CD14-positive monocyte (primary cell): ENCODE results near the gene CPS1. TPM values are rescaled to one million over a fixed set of nuclear protein-coding genes. Genes with fewer than 3 reads are reported as not detected.

Experiments used
- DNase-seq, 3 donors: peaks; one replicate each; pipeline ENCODE4 v3.0.0-alpha.2; 2011 to 2022
- H2AFZ ChIP-seq: 2 replicates; pipeline ENCODE4 v1.6.0; 2012; ENCODE audit warnings: mild to moderate bottlenecking, low read depth, low read length, inconsistent platforms; ENCODE audit not compliant: insufficient read depth, poor library complexity, severe bottlenecking
- H3K27ac ChIP-seq, 2 donors: 1 replicate in 1 of 2; 2 replicates in 1 of 2; pipeline ENCODE4 v1.5.1; 2012 to 2013; ENCODE audit warnings: low read length in 2 of 2, control low read depth in 1 of 2, inconsistent platforms in 1 of 2, low read depth in 1 of 2, mild to moderate bottlenecking in 1 of 2
- H3K27me3 ChIP-seq, 2 donors: one replicate each; pipeline versions ENCODE4 v1.6.0 to v1.6.1; 2011 to 2013; ENCODE audit warnings: low read length in 2 of 2; ENCODE audit not compliant: control insufficient read depth in 2 of 2, insufficient read depth in 2 of 2
- H3K36me3 ChIP-seq, 2 donors: replicated peaks in 1 of 2; 1 replicate in 1 of 2; 2 replicates in 1 of 2; pipeline versions ENCODE4 v1.5.1 to v1.6.1; 2012 to 2013; ENCODE audit warnings: low read length in 2 of 2, control low read depth in 1 of 2, inconsistent platforms in 1 of 2, mild to moderate bottlenecking in 1 of 2; ENCODE audit not compliant: insufficient read depth in 2 of 2, control insufficient read depth in 1 of 2
- H3K4me1 ChIP-seq, 2 donors: 1 replicate in 1 of 2; 2 replicates in 1 of 2; pipeline versions ENCODE4 v1.5.1 to v1.6.1; 2012 to 2013; ENCODE audit warnings: low read length in 2 of 2, control low read depth in 1 of 2, inconsistent platforms in 1 of 2, mild to moderate bottlenecking in 1 of 2, moderate library complexity in 1 of 2; ENCODE audit not compliant: insufficient read depth in 2 of 2, control insufficient read depth in 1 of 2
- H3K4me2 ChIP-seq: replicated peaks from 2 replicates; pipeline ENCODE3; 2012; ENCODE audit warnings: low read length, moderate library complexity, mild to moderate bottlenecking; ENCODE audit not compliant: poor library complexity, severe bottlenecking; ENCODE audit errors: extremely low read depth
- H3K4me3 ChIP-seq, 3 experiments: fragments of 200-600 bp in 1 of 3; sonication (generic) in 1 of 3; replicated peaks in 1 of 3; 1 replicate in 2 of 3; 2 replicates in 1 of 3; pipeline ENCODE4 v1.5.1; 2011 to 2013; ENCODE audit warnings: low read length in 3 of 3, mild to moderate bottlenecking in 3 of 3, control low read depth in 2 of 3, low read depth in 2 of 3, inconsistent platforms in 1 of 3, moderate library complexity in 1 of 3
- H3K79me2 ChIP-seq: 2 replicates; pipeline ENCODE4 v1.6.0; 2012; ENCODE audit warnings: mild to moderate bottlenecking, control low read depth, inconsistent platforms, low read length, moderate library complexity; ENCODE audit not compliant: insufficient read depth
- H3K9ac ChIP-seq: 2 replicates; pipeline ENCODE4 v1.6.0; 2017; ENCODE audit warnings: low read length, mild to moderate bottlenecking; ENCODE audit not compliant: insufficient read depth, poor library complexity, severe bottlenecking
- H3K9me3 ChIP-seq, 2 donors: replicated peaks in 1 of 2; 1 replicate in 1 of 2; 2 replicates in 1 of 2; pipeline versions ENCODE4 v1.5.1 to v1.6.1; 2012 to 2013; ENCODE audit warnings: low read length in 2 of 2, control low read depth in 1 of 2; ENCODE audit not compliant: control insufficient read depth in 1 of 2, insufficient read depth in 1 of 2
- H4K20me1 ChIP-seq: 2 replicates; pipeline ENCODE4 v1.6.0; 2012; ENCODE audit warnings: mild to moderate bottlenecking, low read length, control low read depth, moderate library complexity; ENCODE audit not compliant: insufficient read depth
- H3K27ac Mint-ChIP-seq, 7 donors: one replicate each; pipeline ENCODE4 v1.8.0; 2020; ENCODE audit warnings: mild to moderate bottlenecking in 7 of 7, mixed read lengths in 7 of 7, moderate library complexity in 6 of 7, inconsistent platforms in 2 of 7
- H3K27me3 Mint-ChIP-seq, 3 donors: one replicate each; pipeline ENCODE4 v1.8.0; 2021 to 2022; ENCODE audit warnings: low read depth in 3 of 3, mild to moderate bottlenecking in 3 of 3, mixed read lengths in 3 of 3, moderate library complexity in 3 of 3, inconsistent platforms in 1 of 3
- H3K36me3 Mint-ChIP-seq, 2 donors: one replicate each; pipeline ENCODE4 v1.8.0; 2020; ENCODE audit warnings: mixed read lengths in 2 of 2, inconsistent platforms in 1 of 2, mild to moderate bottlenecking in 1 of 2
- H3K4me1 Mint-ChIP-seq: one replicate; pipeline ENCODE4 v1.8.0; 2020; ENCODE audit warnings: mild to moderate bottlenecking, mixed read lengths
- H3K4me3 Mint-ChIP-seq, 2 donors: one replicate each; pipeline ENCODE4 v1.8.0; 2020; ENCODE audit warnings: mild to moderate bottlenecking in 2 of 2, mixed read lengths in 2 of 2, moderate library complexity in 1 of 2
- H3K9me3 Mint-ChIP-seq, 7 donors: one replicate each; pipeline ENCODE4 v1.8.0; 2020 to 2022; ENCODE audit warnings: mixed read lengths in 7 of 7, mild to moderate bottlenecking in 6 of 7, moderate library complexity in 6 of 7, inconsistent platforms in 2 of 7
- WGBS: methylation state at CpG from one replicate; pipeline ENCODE4 v1.1.5; 2013; ENCODE audit warnings: missing lambda C conversion rate; ENCODE audit not compliant: insufficient coverage; 5-methylcytosine and 5-hydroxymethylcytosine counted together
- intact Hi-C, 2 donors: fragments of 100-400 bp; cut with micrococcal nuclease; formaldehyde crosslinking; loops; one replicate each; pipeline versions ENCODE4 v1.15.0 to v1.15.1; 2023
- polyA plus RNA-seq, 3 donors: library from polyadenylated mRNA; depleted of rRNA in 1 of 3; unstranded in 2 of 3; stranded (reverse) in 1 of 3; fragments of 300-500 nt in 2 of 3; fragments of >200 nt in 1 of 3; fragmentation: Illumina TruSeq in 2 of 3; gene quantifications; 1 replicate in 2 of 3; 2 replicates in 1 of 3; pipeline ENCODE4 v1.2.3, GENCODE V29; 2012 to 2021
- TF ChIP-seq, protein P1 (sequence below): fragments of 200-600 bp; IDR thresholded peaks from one replicate; pipeline ENCODE4 v1.8.0; 2022; ENCODE audit warnings: antibody characterized with exemption, mild to moderate bottlenecking

Gene CPS1
- polyA plus RNA-seq, 3 donors: not detected

DNA sequence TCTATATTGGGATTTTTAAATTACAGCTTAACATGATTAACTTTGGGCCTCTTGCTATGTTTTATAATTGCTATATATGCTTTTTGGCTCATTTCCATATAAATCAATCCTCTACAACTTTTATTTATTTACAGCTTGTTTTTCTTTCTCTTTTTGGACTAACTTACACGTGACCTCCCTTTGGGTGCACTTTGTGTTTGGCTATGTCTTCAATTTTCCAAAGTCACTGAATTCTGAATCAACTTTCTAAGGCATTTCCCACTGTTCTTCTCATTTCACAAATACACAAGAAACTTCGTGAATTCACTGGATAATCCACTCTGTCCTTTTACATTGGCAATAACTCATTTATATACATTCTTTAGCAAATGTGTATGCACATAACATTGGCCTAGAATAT is 5.4 kb upstream of the CPS1 start:
- Histone ChIP-seq H3K27ac (no peak overlapping the region), H3K4me1 (no peaks in the 10 kb centered on the region), H3K36me3 (no peaks in the 10 kb centered on the region), H3K79me2 (no peaks in the 10 kb centered on the region), H3K4me3 (no peak overlapping the region), H4K20me1 (no peaks in the 10 kb centered on the region), H3K9me3 (no peaks in the 10 kb centered on the region), H3K4me2 (no peak overlapping the region), H2AFZ (no peak overlapping the region), H3K27me3 (no peaks in the 10 kb centered on the region), H3K9ac (no peak overlapping the region)
- no peaks in the 10 kb centered on the region for H3K36me3 Mint-ChIP-seq
- intact Hi-C loops: no loop called here
- DNase-seq: no peak
- H3K27ac Mint-ChIP-seq: no peak overlapping the region
- H3K4me3 Mint-ChIP-seq: no peak overlapping the region
- no CpG with 5 or more reads among the region's 2 CpGs for WGBS
- TF ChIP-seq, protein P1, sequence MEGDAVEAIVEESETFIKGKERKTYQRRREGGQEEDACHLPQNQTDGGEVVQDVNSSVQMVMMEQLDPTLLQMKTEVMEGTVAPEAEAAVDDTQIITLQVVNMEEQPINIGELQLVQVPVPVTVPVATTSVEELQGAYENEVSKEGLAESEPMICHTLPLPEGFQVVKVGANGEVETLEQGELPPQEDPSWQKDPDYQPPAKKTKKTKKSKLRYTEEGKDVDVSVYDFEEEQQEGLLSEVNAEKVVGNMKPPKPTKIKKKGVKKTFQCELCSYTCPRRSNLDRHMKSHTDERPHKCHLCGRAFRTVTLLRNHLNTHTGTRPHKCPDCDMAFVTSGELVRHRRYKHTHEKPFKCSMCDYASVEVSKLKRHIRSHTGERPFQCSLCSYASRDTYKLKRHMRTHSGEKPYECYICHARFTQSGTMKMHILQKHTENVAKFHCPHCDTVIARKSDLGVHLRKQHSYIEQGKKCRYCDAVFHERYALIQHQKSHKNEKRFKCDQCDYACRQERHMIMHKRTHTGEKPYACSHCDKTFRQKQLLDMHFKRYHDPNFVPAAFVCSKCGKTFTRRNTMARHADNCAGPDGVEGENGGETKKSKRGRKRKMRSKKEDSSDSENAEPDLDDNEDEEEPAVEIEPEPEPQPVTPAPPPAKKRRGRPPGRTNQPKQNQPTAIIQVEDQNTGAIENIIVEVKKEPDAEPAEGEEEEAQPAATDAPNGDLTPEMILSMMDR: no peak
- no peaks in the 10 kb centered on the region for H3K4me1 Mint-ChIP-seq
- peaks cover 0 to 2% (median 0%) of the 10 kb centered on the region in 7 donors for H3K9me3 Mint-ChIP-seq
- H3K27me3 Mint-ChIP-seq: no peaks in the 10 kb centered on the region

DNA sequence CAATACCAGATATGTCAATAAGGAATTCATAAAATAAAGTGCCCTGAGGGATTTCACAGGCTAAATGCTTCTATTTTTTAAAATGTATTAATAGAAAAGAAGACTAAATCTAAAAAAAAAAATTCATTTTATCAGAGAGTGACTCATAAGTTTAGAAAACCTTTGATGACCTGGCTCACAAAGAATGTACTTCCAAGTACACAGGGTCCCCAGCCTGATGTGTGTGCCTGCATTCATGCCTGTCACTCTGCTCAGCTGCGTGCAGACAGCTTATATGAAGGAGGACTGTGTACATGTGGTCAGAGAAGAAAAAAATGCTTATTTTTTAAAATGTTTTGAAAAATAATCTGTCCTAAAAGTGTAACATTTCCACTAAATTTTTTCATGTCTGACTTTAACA is 3.0 kb upstream of the CPS1 start:
- H3K9me3 Mint-ChIP-seq: peaks cover 0 to 2% (median 0%) of the 10 kb centered on the region in 7 donors
- Histone ChIP-seq H3K9me3 (no peaks in the 10 kb centered on the region), H3K9ac (no peak overlapping the region), H3K4me3 (no peak overlapping the region), H4K20me1 (no peaks in the 10 kb centered on the region), H3K4me2 (no peak overlapping the region), H3K27me3 (no peaks in the 10 kb centered on the region), H3K36me3 (no peaks in the 10 kb centered on the region), H3K4me1 (no peaks in the 10 kb centered on the region), H3K79me2 (no peaks in the 10 kb centered on the region), H2AFZ (no peak overlapping the region), H3K27ac (no peak overlapping the region)
- no peak overlapping the region for H3K27ac Mint-ChIP-seq
- no peaks in the 10 kb centered on the region for H3K36me3 Mint-ChIP-seq
- no peaks in the 10 kb centered on the region for H3K27me3 Mint-ChIP-seq
- intact Hi-C loops: no loop called here
- H3K4me1 Mint-ChIP-seq: no peaks in the 10 kb centered on the region
- H3K4me3 Mint-ChIP-seq: no peak overlapping the region
- TF ChIP-seq, protein P1: no peak
- WGBS: no CpG with 5 or more reads among the region's 1 CpG
- DNase-seq: no peak
